Activated naive CD8-positive, alpha-beta T cell treated with anti-CD3 and anti-CD28 coated beads, Interleukin-2, amount 50 U/mL, for 24 hours (primary cell): ENCODE data around the gene NOP16.

Experiments
- ATAC-seq: fragments of 150-1000 bp; cut with Tn5 transposase; one replicate; pipeline ENCODE4 v1.10.0; 2021
- DNase-seq: peaks from one replicate; pipeline ENCODE4 v3.0.0; 2021
- H3K27ac Mint-ChIP-seq: one replicate; pipeline ENCODE4 v1.8.0; 2021; ENCODE audit warnings: mild to moderate bottlenecking, mixed read lengths
- H3K27me3 Mint-ChIP-seq: one replicate; pipeline ENCODE4 v1.8.0; 2021; ENCODE audit warnings: mixed read lengths
- H3K36me3 Mint-ChIP-seq: one replicate; pipeline ENCODE4 v1.8.0; 2021; ENCODE audit warnings: low read depth, mixed read lengths
- H3K4me1 Mint-ChIP-seq: one replicate; pipeline ENCODE4 v1.8.0; 2021; ENCODE audit warnings: mixed read lengths
- H3K4me3 Mint-ChIP-seq: one replicate; pipeline ENCODE4 v1.8.0; 2021; ENCODE audit warnings: mild to moderate bottlenecking, moderate library complexity, mixed read lengths
- H3K9me3 Mint-ChIP-seq: one replicate; pipeline ENCODE4 v1.8.0; 2021; ENCODE audit warnings: mixed read lengths

Gene NOP16

GRCh38 chr5:176400382-176401156, 12.2 kb upstream of the NOP16 start:
- Mint-ChIP-seq H3K4me1 (no peaks in the 10 kb centered on the region), H3K27me3 (no peaks in the 10 kb centered on the region), H3K27ac (no peak overlapping the region), H3K36me3 (peaks cover 7% of the 10 kb centered on the region), H3K4me3 (no peak overlapping the region), H3K9me3 (no peaks in the 10 kb centered on the region)
- no peak for ATAC-seq
- DNase-seq = no peak

GRCh38 chr5:176397736-176398420, 9.5 kb upstream of the NOP16 start:
- Mint-ChIP-seq H3K9me3 (no peaks in the 10 kb centered on the region), H3K4me3 (no peak overlapping the region), H3K36me3 (peaks cover 5% of the 10 kb centered on the region), H3K4me1 (no peaks in the 10 kb centered on the region), H3K27ac (peak overlapping the region; percentile 31), H3K27me3 (no peaks in the 10 kb centered on the region)
- DNase-seq (no peak), ATAC-seq (no peak)

GRCh38 chr5:176396330-176396729, 7.9 kb upstream of the NOP16 start:
- Mint-ChIP-seq H3K27ac (no peak overlapping the region), H3K9me3 (no peaks in the 10 kb centered on the region), H3K4me3 (no peak overlapping the region), H3K36me3 (peaks cover 4% of the 10 kb centered on the region), H3K27me3 (no peaks in the 10 kb centered on the region), H3K4me1 (no peaks in the 10 kb centered on the region)
- DNase-seq (no peak), ATAC-seq (no peak)

- Mint-ChIP-seq H3K4me1 (peaks cover 2% of the 10 kb centered on the region), H3K9me3 (no peaks in the 10 kb centered on the region), H3K27me3 (no peaks in the 10 kb centered on the region), H3K27ac (no peak overlapping the region), H3K4me3 (no peak overlapping the region), H3K36me3 (peaks cover 13% of the 10 kb centered on the region)
- ATAC-seq (no peak), DNase-seq (no peak)
Observed at GRCh38 chr5:176394881-176395675, 6.7 kb upstream of the NOP16 start.

DNA sequence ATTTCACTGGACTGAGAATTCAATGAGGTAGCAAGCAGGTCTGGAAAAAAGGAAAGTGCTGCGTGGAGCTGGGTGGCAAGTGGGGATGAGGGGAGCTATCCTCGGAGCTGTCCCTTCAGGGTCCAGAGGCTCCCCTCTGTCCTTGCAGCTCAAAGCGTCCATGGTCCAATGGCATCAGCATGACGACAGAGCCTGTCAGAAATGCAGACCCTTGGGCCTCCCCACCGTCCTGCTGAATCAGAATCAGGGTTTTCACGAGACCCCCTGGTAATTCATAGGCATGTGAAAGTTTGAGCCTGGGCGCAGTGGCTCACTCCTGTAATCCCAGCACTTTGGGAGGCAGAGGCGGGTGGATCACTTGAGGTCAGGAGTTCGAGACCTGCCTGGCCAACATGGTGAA, 5.7 kb upstream of the NOP16 start:
- DNase-seq = no peak
- Mint-ChIP-seq H3K27me3 (no peaks in the 10 kb centered on the region), H3K36me3 (peaks cover 16% of the 10 kb centered on the region), H3K9me3 (no peaks in the 10 kb centered on the region), H3K4me1 (peaks cover 9% of the 10 kb centered on the region), H3K4me3 (no peak overlapping the region), H3K27ac (no peak overlapping the region)
- ATAC-seq = no peak

- H3K27ac Mint-ChIP-seq = no peak overlapping the region
- no peak for DNase-seq
- H3K4me3 Mint-ChIP-seq = no peak overlapping the region
- H3K4me1 Mint-ChIP-seq = peaks cover 13% of the 10 kb centered on the region
- peaks cover 24% of the 10 kb centered on the region for H3K36me3 Mint-ChIP-seq
- no peak for ATAC-seq
- H3K27me3 Mint-ChIP-seq = no peaks in the 10 kb centered on the region
- H3K9me3 Mint-ChIP-seq = no peaks in the 10 kb centered on the region
Observed at GRCh38 chr5:176392526-176392925, 4.1 kb upstream of the NOP16 start.

GRCh38 chr5:176391999-176392398, 3.6 kb upstream of the NOP16 start:
- H3K9me3 Mint-ChIP-seq = no peaks in the 10 kb centered on the region
- peaks cover 18% of the 10 kb centered on the region for H3K4me1 Mint-ChIP-seq
- H3K36me3 Mint-ChIP-seq = peaks cover 30% of the 10 kb centered on the region
- no peak overlapping the region for H3K4me3 Mint-ChIP-seq
- ATAC-seq (no peak), DNase-seq (no peak)
- H3K27ac Mint-ChIP-seq = no peak overlapping the region
- no peaks in the 10 kb centered on the region for H3K27me3 Mint-ChIP-seq

GRCh38 chr5:176391479-176391878, 3.1 kb upstream of the NOP16 start:
- Mint-ChIP-seq H3K4me3 (peak overlapping the region; percentile 96), H3K27ac (no peak overlapping the region), H3K9me3 (no peaks in the 10 kb centered on the region), H3K27me3 (no peaks in the 10 kb centered on the region), H3K36me3 (peaks cover 35% of the 10 kb centered on the region), H3K4me1 (peaks cover 23% of the 10 kb centered on the region)
- no peak for DNase-seq
- ATAC-seq = no peak

GRCh38 chr5:176389135-176390123, 1.0 kb upstream of the NOP16 start:
- peak; percentile 37 for ATAC-seq
- H3K36me3 Mint-ChIP-seq = peaks cover 51% of the 10 kb centered on the region
- H3K27me3 Mint-ChIP-seq = no peaks in the 10 kb centered on the region
- peaks cover 39% of the 10 kb centered on the region for H3K4me1 Mint-ChIP-seq
- peak overlapping the region; percentile 96 for H3K4me3 Mint-ChIP-seq
- no peaks in the 10 kb centered on the region for H3K9me3 Mint-ChIP-seq
- H3K27ac Mint-ChIP-seq = peak overlapping the region; percentile 99
- DNase-seq = no peak

DNA sequence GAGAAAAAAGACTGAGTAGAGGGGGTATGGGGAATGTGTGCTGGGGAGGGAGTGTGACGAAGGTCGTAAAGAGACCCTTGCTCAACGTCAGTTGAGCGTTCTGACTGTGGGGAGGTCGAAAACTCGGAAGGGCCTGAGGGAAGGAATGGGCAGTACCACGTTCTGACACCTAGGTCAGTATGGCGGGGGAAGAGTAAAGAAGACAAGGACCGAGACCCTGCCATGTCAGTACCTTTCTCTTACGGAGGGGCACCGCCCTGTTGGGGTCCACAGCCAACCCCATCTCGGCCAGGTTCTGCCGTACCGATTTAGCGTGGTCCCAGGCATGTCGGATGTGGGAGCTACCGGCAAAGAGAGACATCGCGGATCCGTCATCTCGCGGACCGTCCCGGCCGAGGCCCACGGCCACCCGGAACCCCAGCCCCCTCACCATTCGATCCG, 375 bp downstream of the NOP16 start:
- Mint-ChIP-seq H3K27me3 (no peaks in the 10 kb centered on the region), H3K4me3 (peak overlapping the region; percentile 96), H3K36me3 (peaks cover 59% of the 10 kb centered on the region), H3K27ac (peak overlapping the region; percentile 99), H3K9me3 (no peaks in the 10 kb centered on the region), H3K4me1 (peaks cover 39% of the 10 kb centered on the region)
- DNase-seq = no peak
- ATAC-seq = no peak

DNA sequence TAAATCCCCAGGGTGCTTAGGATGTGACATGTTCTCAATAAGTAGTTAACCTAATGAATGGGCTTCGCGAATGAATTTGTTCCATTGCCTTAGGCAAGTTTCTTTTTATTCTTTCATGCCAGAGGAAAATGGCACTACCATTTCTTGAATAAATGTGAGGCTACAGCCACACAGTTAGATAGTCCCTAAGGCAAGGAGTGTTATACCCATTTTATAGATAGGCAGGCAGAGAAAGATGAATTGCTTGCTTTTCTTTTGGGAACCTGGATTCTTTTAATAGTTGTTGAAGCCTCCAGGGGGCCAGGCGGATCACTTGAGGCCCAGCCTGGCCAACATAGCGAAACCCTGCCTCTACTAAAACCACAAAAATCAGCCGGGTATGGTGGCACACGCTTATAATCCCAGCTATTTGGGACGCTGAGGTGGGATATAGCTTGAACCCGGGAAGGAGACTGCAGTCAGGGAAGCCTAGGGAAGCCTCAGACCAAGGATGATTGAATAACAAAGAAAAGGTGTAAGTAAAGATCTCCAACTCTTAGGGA, 943 bp downstream of the NOP16 start:
- no peaks in the 10 kb centered on the region for H3K27me3 Mint-ChIP-seq
- no peaks in the 10 kb centered on the region for H3K9me3 Mint-ChIP-seq
- peaks cover 63% of the 10 kb centered on the region for H3K36me3 Mint-ChIP-seq
- peak overlapping the region; percentile 99 for H3K27ac Mint-ChIP-seq
- ATAC-seq = no peak
- peaks cover 39% of the 10 kb centered on the region for H3K4me1 Mint-ChIP-seq
- no peak for DNase-seq
- peak overlapping the region; percentile 96 for H3K4me3 Mint-ChIP-seq

- Mint-ChIP-seq H3K36me3 (peaks cover 67% of the 10 kb centered on the region), H3K4me3 (peak overlapping the region; percentile 96), H3K27me3 (no peaks in the 10 kb centered on the region), H3K9me3 (no peaks in the 10 kb centered on the region), H3K4me1 (peaks cover 39% of the 10 kb centered on the region), H3K27ac (peak overlapping the region; percentile 99)
- DNase-seq (no peak), ATAC-seq (no peak)
Observed at GRCh38 chr5:176386491-176386890, 1.9 kb downstream of the NOP16 start.

DNA sequence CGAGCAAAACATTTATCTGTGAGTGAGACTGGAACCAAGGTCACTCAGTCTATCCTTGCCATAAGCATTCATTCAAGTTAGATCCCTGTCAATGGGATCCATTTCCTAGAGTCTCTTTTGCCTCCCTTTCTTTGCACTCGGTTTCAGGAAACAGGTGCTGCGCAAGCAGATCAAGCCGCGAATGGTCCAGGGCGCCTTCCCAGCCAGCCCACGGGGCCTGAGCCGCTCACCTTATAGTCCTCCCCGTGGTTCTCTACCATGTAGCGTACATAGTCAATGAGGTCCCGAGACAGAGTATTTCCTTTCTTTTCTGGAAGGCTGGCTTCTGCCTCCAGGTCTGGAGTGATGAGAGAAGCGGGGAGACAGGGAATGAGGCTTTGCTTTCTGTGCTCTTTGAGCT, 3.4 kb downstream of the NOP16 start:
- Mint-ChIP-seq H3K36me3 (peaks cover 65% of the 10 kb centered on the region), H3K27ac (no peak overlapping the region), H3K9me3 (no peaks in the 10 kb centered on the region), H3K4me1 (peaks cover 37% of the 10 kb centered on the region), H3K27me3 (no peaks in the 10 kb centered on the region), H3K4me3 (no peak overlapping the region)
- ATAC-seq (no peak), DNase-seq (no peak)
